ENCODE data around the gene MAP1LC3B2. TPM values are rescaled to one million over a fixed set of nuclear protein-coding genes. Genes with fewer than 3 reads are reported as not detected.

The MAP1LC3B2 gene
- total and polyA plus RNA-seq, 2 of the 8 experiments (the other 6 are each of a cell fraction or from before 2014, with no cell fraction given), result 0.39 to 1.5 TPM

DNA sequence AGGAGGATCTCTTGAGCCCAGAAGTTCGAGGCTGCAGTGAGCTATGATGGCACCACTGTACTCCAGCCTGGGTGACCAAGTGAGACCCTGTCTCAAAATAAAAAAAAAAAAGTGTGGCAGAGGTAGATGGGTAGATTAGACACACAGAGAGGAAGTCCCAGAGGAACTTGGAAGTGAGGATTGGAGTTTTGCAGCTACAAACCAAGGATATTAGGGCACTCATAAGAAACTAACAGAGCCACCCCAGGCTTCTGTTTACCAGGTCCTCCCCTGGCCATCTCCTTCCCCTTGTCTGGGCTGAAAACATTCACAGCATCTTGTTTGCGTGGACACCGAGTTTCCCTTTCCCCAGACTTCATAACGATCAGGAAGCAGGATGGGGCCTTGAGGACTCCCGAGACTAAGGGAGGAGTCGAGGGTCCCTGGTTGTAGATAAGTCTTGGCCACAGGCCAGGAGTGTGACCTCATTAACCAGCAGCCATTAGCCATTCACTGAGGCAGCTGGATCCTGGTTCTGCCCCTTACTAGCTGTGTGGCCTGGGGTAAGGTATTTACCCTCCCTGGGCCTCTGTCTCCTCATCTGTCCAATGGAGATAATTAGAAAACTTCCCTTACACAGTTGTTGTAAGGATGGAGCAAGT, 2.1 kb downstream of the MAP1LC3B2 start:
- no peak overlapping the region for H2AK5ac ChIP-seq (ENCODE audit: low read depth, low read length)
- FAIRE-seq, result no peak
- no peak for DNase-seq (ENCODE audit: low read depth in 1 of 2, low spot score in 2 of 2)
- H3K9ac ChIP-seq (replicated peaks in 1 of 4; ENCODE audit: extremely low read depth in 1 of 4, low read depth in 3 of 4, low read length in 3 of 4), result no peak overlapping the region
- H3K14ac ChIP-seq (ENCODE audit: insufficient read length), result no peak overlapping the region
- H2BK120ac ChIP-seq (replicated peaks; ENCODE audit: low read depth, low read length), result no peak overlapping the region
- no peaks in the 10 kb centered on the region for H3K27me3 ChIP-seq (replicated peaks in 1 of 4; ENCODE audit: control insufficient read depth in 3 of 4, extremely low read depth in 1 of 4, insufficient read depth in 3 of 4, low read length in 3 of 4)
- no peak overlapping the region for H3K4ac ChIP-seq (replicated peaks; ENCODE audit: insufficient read length, low read depth, low read length)
- WGBS, 2 experiments (ENCODE audit: extremely low coverage in 1 of 2, insufficient coverage in 1 of 2, insufficient read length in 1 of 2, insufficient replicate concordance in 2 of 2, low coverage in 1 of 2, low lambda C conversion rate in 2 of 2, missing lambda C conversion rate in 1 of 2), result 84% methylated on average over 6 of the region's 6 CpGs; no CpG with 5 or more reads in 1 of the 2 experiments
- peaks cover 2 to 5% (median 4%) of the 10 kb centered on the region in 4 experiments for H3K4me1 ChIP-seq (replicated peaks in 1 of 4; ENCODE audit: control insufficient read depth in 3 of 4, insufficient read depth in 4 of 4, low read length in 3 of 4)
- no peak overlapping the region for H4K5ac ChIP-seq (ENCODE audit: insufficient read length, low read depth, low read length)
- no peak overlapping the region for H3K23ac ChIP-seq (ENCODE audit: insufficient read length)
- no peak overlapping the region for H4K91ac ChIP-seq (replicated peaks; ENCODE audit: insufficient read length, low read length)
- H3K56ac ChIP-seq (replicated peaks; ENCODE audit: insufficient read length, low read depth, low read length), result no peak overlapping the region
- H3K36me3 ChIP-seq (ENCODE audit: control insufficient read depth in 2 of 4, insufficient read depth in 4 of 4, low read length in 3 of 4), result no peaks in the 10 kb centered on the region
- H3K27ac ChIP-seq (ENCODE audit: low read depth, low read length), result no peak overlapping the region
- no peak overlapping the region for H3K4me3 ChIP-seq (ENCODE audit: extremely low read depth in 1 of 4, insufficient read depth in 2 of 4, low read depth in 3 of 4, low read length in 4 of 4)
- no peaks in the 10 kb centered on the region for H3K79me2 ChIP-seq (ENCODE audit: control insufficient read depth in 1 of 2, insufficient read depth in 2 of 2, low read length in 2 of 2)
- H2BK15ac ChIP-seq (ENCODE audit: low read length), result 0 out of 2 replicates have a peak overlapping the region, but pooled peaks have one; percentile 73
- H2BK5ac ChIP-seq (ENCODE audit: low read depth, low read length), result no peak overlapping the region
- H3K9me3 ChIP-seq (ENCODE audit: insufficient read depth in 2 of 2, low read depth in 1 of 2, low read length in 1 of 2), result no peaks in the 10 kb centered on the region
- POLR2A ChIA-PET (ENCODE audit: partially characterized antibody), result no interaction called here
- no peak overlapping the region for H2AFZ ChIP-seq (ENCODE audit: low read length)
- no peaks in the 10 kb centered on the region for H3K23me2 ChIP-seq (ENCODE audit: low read depth, low read length)
- H3K18ac ChIP-seq (ENCODE audit: extremely low read depth, low read length), result no peak overlapping the region
- H4K20me1 ChIP-seq (replicated peaks in 1 of 2; ENCODE audit: control insufficient read depth in 1 of 2, insufficient read depth in 2 of 2, low read length in 2 of 2), result no peaks in the 10 kb centered on the region
- CTCF ChIA-PET (ENCODE audit: partially characterized antibody), result interaction anchor here (1.1 to 1.3 kb wide), 2 partner anchors 13 to 124 kb away, joined by 3 read pairs; no protein-coding TSS in a partner anchor
- no peak overlapping the region for H2BK20ac ChIP-seq (ENCODE audit: low read length)
- H2BK12ac ChIP-seq (ENCODE audit: low read depth, low read length), result no peak overlapping the region
- no peak overlapping the region for H3K4me2 ChIP-seq (ENCODE audit: insufficient read depth in 1 of 2, low read depth in 2 of 2, low read length in 2 of 2)
- H4K8ac ChIP-seq (ENCODE audit: extremely low read depth, insufficient read depth, low read length), result no peak overlapping the region
- H3K79me1 ChIP-seq (ENCODE audit: low read depth, low read length), result no peaks in the 10 kb centered on the region
- TF ChIP-seq TBP (IDR thresholded peaks at IDR 0.05; ENCODE audit: low read depth, low read length) (no peak), MAFK (IDR thresholded peaks at IDR 0.05; ENCODE audit: low read depth, low read length) (no peak), GTF2F1 (IDR thresholded peaks at IDR 0.05; ENCODE audit: borderline replicate concordance, low read depth, low read length) (no peak), YY1 (IDR thresholded peaks at IDR 0.05; ENCODE audit: low read depth, low read length) (no peak), KDM5A (IDR thresholded peaks at IDR 0.05; ENCODE audit: low read length) (no peak), JUND (IDR thresholded peaks at IDR 0.05; ENCODE audit: low read length) (no peak), CBX5 (IDR thresholded peaks at IDR 0.05; ENCODE audit: low read depth, low read length) (no peak), SP2 (IDR thresholded peaks at IDR 0.05; ENCODE audit: low read length) (no peak), CREB1 (IDR thresholded peaks at IDR 0.05) (no peak), RNF2 (IDR thresholded peaks at IDR 0.05; ENCODE audit: borderline replicate concordance, low read depth, low read length, missing control alignments, poor library complexity, severe bottlenecking) (no peak), TAF7 (optimal IDR thresholded peaks at IDR 0.05; ENCODE audit: borderline replicate concordance, low read depth, low read length) (no peak)
- TF ChIP-seq, protein P1, sequence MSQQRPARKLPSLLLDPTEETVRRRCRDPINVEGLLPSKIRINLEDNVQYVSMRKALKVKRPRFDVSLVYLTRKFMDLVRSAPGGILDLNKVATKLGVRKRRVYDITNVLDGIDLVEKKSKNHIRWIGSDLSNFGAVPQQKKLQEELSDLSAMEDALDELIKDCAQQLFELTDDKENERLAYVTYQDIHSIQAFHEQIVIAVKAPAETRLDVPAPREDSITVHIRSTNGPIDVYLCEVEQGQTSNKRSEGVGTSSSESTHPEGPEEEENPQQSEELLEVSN (IDR thresholded peaks at IDR 0.05), result no peak
- TF ChIP-seq, protein P2, sequence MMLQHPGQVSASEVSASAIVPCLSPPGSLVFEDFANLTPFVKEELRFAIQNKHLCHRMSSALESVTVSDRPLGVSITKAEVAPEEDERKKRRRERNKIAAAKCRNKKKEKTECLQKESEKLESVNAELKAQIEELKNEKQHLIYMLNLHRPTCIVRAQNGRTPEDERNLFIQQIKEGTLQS (IDR thresholded peaks at IDR 0.05; ENCODE audit: insufficient read depth, low read depth, low read length), result no peak

Data from H1 (cell line).